Right lung (tissue), 10 donors: Measurements from ENCODE around the gene PRKCE. TPM values are rescaled to one million over a fixed set of nuclear protein-coding genes. Genes with fewer than 3 reads are reported as not detected.
A peak's percentile ranks its signal among the peaks of the same experiment; 100 is the strongest.

Experiments used
- DNase-seq, 2 donors: peaks; one replicate each; pipeline ENCODE4 v3.0.0-alpha.2; 2013
- long read RNA-seq, 8 donors: transcript quantifications; one replicate each; lab custom pipeline, GENCODE V29; 2026
- polyA plus RNA-seq, 5 donors: library from polyadenylated mRNA; unstranded; fragments of 120-200 nt; gene quantifications; one replicate each; pipeline versions ENCODE4 v1.2.1 to v1.2.3, GENCODE V29; 2013; ENCODE audit warnings: inconsistent platforms in 1 of 5, low replicate concordance in 1 of 5; ENCODE audit not compliant: insufficient read length in 5 of 5, insufficient read depth in 1 of 5

PRKCE gene
- polyA plus RNA-seq, result 10 to 100 TPM; 12.5 to 14.5 (median 12.8) TPM
- long read RNA-seq, donor 1, full-length matches to known transcripts, result 1 of 1 reads
- long read RNA-seq, donor 1, partial matches to known transcripts, result 0 of 1 reads
- long read RNA-seq, donor 1, other reads (novel, unspliced or antisense), result 0 of 1 reads
- long read RNA-seq, donor 2, full-length matches to known transcripts, result 1 of 1 reads
- long read RNA-seq, donor 2, partial matches to known transcripts, result 0 of 1 reads
- long read RNA-seq, donor 2, other reads (novel, unspliced or antisense), result 0 of 1 reads
- long read RNA-seq, donor 3, result 0 reads
- long read RNA-seq, donor 4, result 0 reads
- long read RNA-seq, donor 5, full-length matches to known transcripts, result 2 of 2 reads
- long read RNA-seq, donor 5, partial matches to known transcripts, result 0 of 2 reads
- long read RNA-seq, donor 5, other reads (novel, unspliced or antisense), result 0 of 2 reads
- long read RNA-seq, donor 6, full-length matches to known transcripts, result 2 of 2 reads
- long read RNA-seq, donor 6, partial matches to known transcripts, result 0 of 2 reads
- long read RNA-seq, donor 6, other reads (novel, unspliced or antisense), result 0 of 2 reads
- long read RNA-seq, donor 7, full-length matches to known transcripts, result 1 of 1 reads
- long read RNA-seq, donor 7, partial matches to known transcripts, result 0 of 1 reads
- long read RNA-seq, donor 7, other reads (novel, unspliced or antisense), result 0 of 1 reads
- long read RNA-seq, donor 8, full-length matches to known transcripts, result 1 of 1 reads
- long read RNA-seq, donor 8, partial matches to known transcripts, result 0 of 1 reads
- long read RNA-seq, donor 8, other reads (novel, unspliced or antisense), result 0 of 1 reads

GRCh38 chr2:45651415-45652089 lies at the start of gene PRKCE:
Gene PRKCE (plus strand): TSS chr2:45651675.
- DNase-seq, result peak; percentile 42 to 59

- DNase-seq, result no peak
Observed at GRCh38 chr2:45602624-45603023, 48.9 kb upstream of the PRKCE start.

DNA sequence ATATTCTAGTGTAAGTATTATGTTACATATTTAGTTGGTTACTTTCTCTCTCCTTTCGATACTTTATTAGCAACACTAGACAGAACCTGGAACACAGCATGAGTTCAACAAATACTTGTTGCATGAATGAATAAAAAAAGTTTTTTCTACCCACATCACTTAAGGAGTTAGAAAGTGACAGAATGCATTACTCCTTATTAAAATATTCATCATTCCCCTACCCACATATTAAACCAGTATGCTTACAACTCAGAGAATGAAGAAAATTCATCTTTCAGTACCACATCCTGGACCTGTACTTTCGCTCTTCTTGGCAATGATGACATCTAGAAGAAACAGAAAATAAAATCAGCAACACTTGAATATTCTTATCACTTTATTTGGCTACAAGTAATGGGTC lies 46.4 kb upstream of the PRKCE start:
- DNase-seq, result no peak

DNA sequence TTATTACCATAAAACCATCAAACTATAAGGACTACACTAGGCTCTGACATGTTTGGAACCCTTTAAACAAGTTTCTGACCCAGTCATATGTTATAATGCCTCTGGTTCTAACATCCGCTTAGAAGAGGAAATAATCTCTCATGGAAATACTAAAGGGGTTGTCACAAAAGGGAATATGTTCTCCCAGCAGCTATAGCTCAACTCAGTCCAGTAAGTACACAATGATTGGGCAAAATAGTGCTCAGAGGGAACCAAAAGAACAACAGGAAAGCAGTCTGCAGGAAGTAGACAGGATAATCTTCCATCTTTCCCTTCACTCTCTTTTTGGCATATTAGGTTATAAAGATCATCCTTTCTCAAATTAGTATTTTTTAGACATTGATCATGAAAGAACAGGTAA lies 44.7 kb upstream of the PRKCE start:
- DNase-seq, result no peak

GRCh38 chr2:45607701-45608100 lies 43.8 kb upstream of the PRKCE start:
- DNase-seq, result no peak

- DNase-seq, result peak; percentile 57 to 62
Observed at GRCh38 chr2:45610281-45611019, 41.0 kb upstream of the PRKCE start.

GRCh38 chr2:45611020-45611859 lies 40.2 kb upstream of the PRKCE start, which contains the start of gene SRBD1:
Gene SRBD1 (minus strand): TSS chr2:45611267. CDS start chr2:45605441, 5,826 bp downstream.
- DNase-seq, result peak; percentile 89 to 90

DNA sequence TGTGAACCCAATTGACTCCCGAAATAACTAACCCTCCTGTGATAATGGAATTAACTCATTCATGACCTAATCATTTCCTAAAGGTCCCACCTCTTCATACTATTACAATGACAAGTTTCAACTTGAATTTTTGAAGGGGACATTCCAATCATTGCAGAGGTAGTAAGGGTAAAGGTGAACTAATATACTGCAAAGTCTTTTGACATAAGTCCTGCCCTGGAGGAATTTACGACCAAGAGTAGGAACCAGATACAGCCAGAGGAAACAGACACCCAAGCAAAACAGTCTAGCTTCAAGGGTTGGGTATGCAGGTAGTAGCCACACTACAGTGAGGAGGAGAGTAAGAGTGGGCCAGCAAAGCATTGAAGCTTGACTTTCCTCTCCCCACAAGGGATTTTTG lies 39.2 kb upstream of the PRKCE start:
- DNase-seq, result no peak

DNA sequence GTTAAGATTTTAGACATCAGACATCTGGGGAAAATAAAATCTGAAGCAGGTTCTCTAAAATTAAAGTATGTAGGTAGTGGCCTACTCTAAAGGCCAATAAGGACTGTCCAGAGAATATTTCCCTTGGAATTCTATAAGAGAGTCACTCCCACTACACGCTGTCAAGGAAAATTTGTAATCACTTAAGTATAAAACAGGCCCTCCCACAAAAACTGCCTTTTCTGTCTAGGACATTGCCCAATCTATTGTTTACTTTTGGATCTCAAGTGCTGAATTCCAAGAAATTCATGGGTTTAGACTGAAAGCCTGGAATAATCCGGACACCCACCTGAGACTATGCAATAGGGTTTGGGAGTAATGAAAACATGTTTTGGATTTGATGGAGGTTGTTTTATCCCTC lies 38.7 kb upstream of the PRKCE start:
- no peak for DNase-seq

- no peak for DNase-seq
Observed at GRCh38 chr2:45614330-45614729, 37.1 kb upstream of the PRKCE start.

GRCh38 chr2:45614871-45615415 lies 36.5 kb upstream of the PRKCE start:
- DNase-seq, result no peak

DNA sequence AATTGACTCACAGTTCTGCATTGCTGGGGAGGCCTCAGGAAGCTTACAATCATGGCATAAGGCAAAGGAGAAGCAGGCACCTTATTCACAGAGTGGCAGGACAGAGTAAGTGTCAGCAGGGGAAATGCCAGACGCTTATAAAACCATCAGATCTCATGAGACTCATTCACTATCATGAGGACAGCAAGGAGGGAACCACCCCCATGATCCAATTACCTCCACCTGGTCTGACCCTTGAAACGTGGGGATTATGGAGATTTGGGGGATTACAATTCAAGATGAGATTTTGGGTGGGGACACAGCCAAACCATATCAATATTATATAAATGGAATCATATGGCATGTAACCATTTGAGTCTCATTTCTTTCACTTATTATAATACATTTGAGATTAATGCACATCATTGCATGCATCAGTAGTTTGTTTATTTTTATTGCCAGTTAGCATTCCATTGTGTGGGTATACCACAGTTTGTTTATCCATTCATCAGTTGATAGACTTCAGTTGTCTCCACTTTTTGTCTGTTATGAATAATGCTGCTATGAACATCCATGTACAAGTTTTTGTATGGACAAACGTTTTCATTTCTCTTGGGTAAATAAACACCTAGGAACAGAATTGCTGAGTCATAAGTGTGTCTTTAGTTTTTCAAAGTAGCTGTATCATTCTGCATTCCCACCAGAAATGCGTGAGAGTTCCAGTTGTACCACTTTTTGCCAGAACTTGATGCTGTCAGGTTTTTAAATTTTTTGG lies 34.6 kb upstream of the PRKCE start:
- no peak for DNase-seq

- no peak for DNase-seq
Observed at GRCh38 chr2:45617496-45617895, 34.0 kb upstream of the PRKCE start.

- DNase-seq, result no peak
Observed at GRCh38 chr2:45622336-45623075, 29.0 kb upstream of the PRKCE start.

- DNase-seq, result no peak
Observed at GRCh38 chr2:45623098-45623497, 28.4 kb upstream of the PRKCE start.

- no peak for DNase-seq
Observed at GRCh38 chr2:45625824-45626223, 25.7 kb upstream of the PRKCE start.

- DNase-seq, result no peak
Observed at GRCh38 chr2:45626387-45627221, 24.9 kb upstream of the PRKCE start.

DNA sequence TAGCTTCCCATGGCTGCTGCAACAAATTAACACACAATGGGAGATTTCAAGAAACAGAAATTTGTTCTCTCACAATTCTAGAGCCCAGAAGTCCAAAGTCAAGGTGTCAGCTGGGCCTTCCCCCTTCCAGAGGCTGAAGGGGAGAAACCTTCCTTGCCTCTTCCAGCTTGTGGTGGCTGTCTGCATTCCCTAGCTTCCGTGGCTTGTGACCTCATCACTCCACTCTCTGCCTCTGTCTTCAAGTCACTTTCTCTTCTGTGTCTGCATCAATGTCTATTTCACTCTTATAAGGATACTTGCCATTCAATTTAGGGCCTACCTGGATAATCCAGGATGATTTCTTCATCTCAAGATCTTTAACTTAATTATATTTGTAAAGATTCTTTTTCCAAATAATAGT lies 23.6 kb upstream of the PRKCE start:
- DNase-seq, result no peak
